Small intestine (tissue), 7 donors: ENCODE results near the gene SLC22A31. TPM values are rescaled to one million over a fixed set of nuclear protein-coding genes. Genes with fewer than 3 reads are reported as not detected.
A peak's percentile ranks its signal among the peaks of the same experiment; 100 is the strongest.

Experiments
- DNase-seq, 2 donors: peaks; one replicate each; pipeline versions ENCODE4 v3.0.0 to v3.0.0-alpha.2; 2013
- FAIRE-seq: peaks from 2 replicates; lab custom pipeline; 2012; peaks lifted over from hg19 to GRCh38; lab: Jason Lieb, UNC
- H3K27ac ChIP-seq, 3 donors: one replicate each; pipeline ENCODE4 v1.5.1; 2013; ENCODE audit warnings: low read length in 2 of 3, mild to moderate bottlenecking in 2 of 3, control low read depth in 1 of 3, inconsistent platforms in 1 of 3, low read depth in 1 of 3, moderate library complexity in 1 of 3
- H3K27me3 ChIP-seq, 3 donors: one replicate each; pipeline ENCODE4 v1.6.1; 2013; ENCODE audit warnings: low read length in 3 of 3, inconsistent platforms in 1 of 3; ENCODE audit not compliant: control insufficient read depth in 3 of 3, insufficient read depth in 3 of 3
- H3K36me3 ChIP-seq, 3 donors: one replicate each; pipeline ENCODE4 v1.6.1; 2013; ENCODE audit warnings: low read length in 3 of 3, inconsistent platforms in 1 of 3, low read depth in 1 of 3, mild to moderate bottlenecking in 1 of 3, moderate library complexity in 1 of 3; ENCODE audit not compliant: control insufficient read depth in 3 of 3, insufficient read depth in 2 of 3
- H3K4me1 ChIP-seq, 3 donors: one replicate each; pipeline ENCODE4 v1.6.1; 2013; ENCODE audit warnings: low read length in 2 of 3, inconsistent platforms in 1 of 3, low read depth in 1 of 3, mild to moderate bottlenecking in 1 of 3, moderate library complexity in 1 of 3; ENCODE audit not compliant: control insufficient read depth in 3 of 3, insufficient read depth in 2 of 3
- H3K4me3 ChIP-seq, 3 donors: one replicate each; pipeline ENCODE4 v1.5.1; 2013; ENCODE audit warnings: low read length in 3 of 3, control low read depth in 1 of 3, inconsistent platforms in 1 of 3, low read depth in 1 of 3, mild to moderate bottlenecking in 1 of 3, moderate library complexity in 1 of 3
- H3K9me3 ChIP-seq, 2 donors: one replicate each; pipeline ENCODE4 v1.6.1; 2013; ENCODE audit warnings: low read depth in 1 of 2, low read length in 1 of 2; ENCODE audit not compliant: control insufficient read depth in 2 of 2, insufficient read depth in 1 of 2
- WGBS, 3 donors: extraction: QIAGEN DNeasy Blood & Tissue Kit; methylation state at CpG; one replicate each; pipeline ENCODE4 v1.1.7; 2013; 5-methylcytosine and 5-hydroxymethylcytosine counted together
- polyA plus RNA-seq, 4 donors: library from polyadenylated mRNA; stranded (reverse) in 3 of 4; unstranded in 1 of 4; fragments of 200-250 nt in 3 of 4; fragments of 120-200 nt in 1 of 4; gene quantifications; one replicate each; pipeline versions ENCODE4 v1.2.1 to v1.2.3, GENCODE V29; 2013
- donor health status: healthy with polysubstance abuse.
- donor health status: control.
- donor health status: control.
- donor health status: Bipolar disorder and iron deficiency.
- donor health status: healthy.

The SLC22A31 gene
- polyA plus RNA-seq, 4 donors: 0.67 to 4.7 (median 1.8) TPM

- H3K9me3 ChIP-seq: no peaks in the 10 kb centered on the region
- no peak overlapping the region for H3K27ac ChIP-seq
- H3K36me3 ChIP-seq: no peaks in the 10 kb centered on the region
- DNase-seq (no peak), FAIRE-seq (no peak)
- no peak overlapping the region for H3K4me3 ChIP-seq
- WGBS, 3 donors: 60 to 77% (median 61%) methylated on average over 13 to 14 of the region's 14 CpGs
- H3K27me3 ChIP-seq: peaks cover 0 to 43% (median 0%) of the 10 kb centered on the region in 3 donors
- peaks cover 0 to 17% (median 2%) of the 10 kb centered on the region in 3 donors for H3K4me1 ChIP-seq
Observed at GRCh38 chr16:89174877-89175276, 25.5 kb downstream of the SLC22A31 start.

GRCh38 chr16:89174055-89174827, 26.1 kb downstream of the SLC22A31 start:
- WGBS, 3 donors: 60 to 68% (median 68%) methylated on average over 23 of the region's 23 CpGs
- H3K9me3 ChIP-seq: no peaks in the 10 kb centered on the region
- H3K27ac ChIP-seq: no peak overlapping the region
- DNase-seq (no peak), FAIRE-seq (no peak)
- no peak overlapping the region for H3K4me3 ChIP-seq
- peaks cover 0 to 17% (median 2%) of the 10 kb centered on the region in 3 donors for H3K4me1 ChIP-seq
- H3K27me3 ChIP-seq: peaks cover 0 to 47% (median 0%) of the 10 kb centered on the region in 3 donors
- H3K36me3 ChIP-seq: no peaks in the 10 kb centered on the region

DNA sequence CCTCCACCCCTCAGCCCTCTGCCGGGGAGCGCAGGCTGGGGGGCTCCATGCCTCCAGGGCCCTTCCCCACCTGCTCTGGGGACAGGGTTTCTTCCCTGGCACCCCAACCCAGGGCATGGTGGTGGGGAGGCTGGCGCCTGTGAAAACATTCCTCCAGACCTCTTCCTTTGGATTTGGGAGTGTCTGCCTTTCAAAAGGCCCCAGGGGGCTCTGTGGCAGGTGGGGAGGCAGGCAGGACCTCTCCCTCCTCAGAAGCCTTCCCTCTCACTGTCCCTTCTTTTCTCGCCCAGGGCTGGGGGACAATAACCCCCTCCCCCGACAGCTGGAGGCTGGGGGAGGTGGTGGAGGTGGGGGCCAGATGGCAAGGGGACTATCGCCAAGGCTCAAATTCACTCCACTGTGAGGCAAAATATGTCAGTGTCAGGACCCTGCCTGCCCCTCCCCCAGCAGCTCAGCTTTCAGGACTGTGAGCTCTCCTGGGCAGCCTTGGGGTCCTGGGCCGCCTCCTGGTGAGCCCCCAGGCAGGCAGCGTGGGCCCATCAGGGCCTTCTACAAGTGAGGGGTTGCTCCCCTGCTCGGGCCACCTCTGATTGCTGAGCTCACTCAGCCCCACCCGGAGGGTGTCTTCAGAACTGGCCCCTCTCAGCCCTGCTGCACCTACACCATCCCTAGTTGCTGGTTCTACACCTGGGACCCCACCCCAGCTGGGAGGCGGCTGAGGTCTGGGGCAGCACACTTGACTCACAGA, 27.0 kb downstream of the SLC22A31 start:
- DNase-seq (no peak), FAIRE-seq (no peak)

DNA sequence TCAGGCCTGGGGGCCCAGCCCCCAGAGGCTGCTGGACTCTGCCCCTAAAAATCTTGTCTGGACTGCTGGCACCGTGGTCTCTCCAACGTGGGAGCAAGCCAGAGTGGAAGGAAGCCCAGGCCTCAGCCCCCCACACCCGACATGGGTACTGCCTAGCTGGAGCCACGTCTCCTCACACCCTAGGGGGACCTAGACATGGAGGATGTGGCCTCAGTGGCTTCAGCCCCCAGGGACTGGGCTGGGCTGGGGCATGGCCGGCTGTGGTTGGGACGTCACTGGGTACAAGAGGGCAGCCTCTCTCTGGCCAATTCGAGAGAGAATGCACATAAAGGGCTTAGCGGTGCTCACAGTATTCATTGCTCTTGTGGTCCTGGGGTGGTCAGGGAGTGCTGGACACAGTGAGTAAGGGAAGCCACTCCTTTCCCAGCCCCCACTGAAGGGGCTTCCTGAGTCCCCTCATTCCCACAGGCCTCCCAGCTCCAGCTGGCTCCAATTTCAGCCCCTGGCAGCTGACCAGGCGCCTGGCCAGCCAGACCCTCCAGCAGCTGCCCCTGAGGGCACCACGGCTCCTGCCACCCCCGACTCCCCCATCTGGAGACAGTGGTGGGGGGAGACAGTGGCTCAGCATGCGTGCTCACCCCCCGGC, 27.7 kb downstream of the SLC22A31 start:
- peaks cover 0 to 52% (median 0%) of the 10 kb centered on the region in 3 donors for H3K27me3 ChIP-seq
- H3K9me3 ChIP-seq: no peaks in the 10 kb centered on the region
- no peak overlapping the region for H3K27ac ChIP-seq
- DNase-seq (no peak), FAIRE-seq (no peak)
- no peaks in the 10 kb centered on the region for H3K36me3 ChIP-seq
- 29 to 53% (median 47%) methylated on average over 13 of the region's 13 CpGs for WGBS, 3 donors
- no peak overlapping the region for H3K4me3 ChIP-seq
- H3K4me1 ChIP-seq: peaks cover 0 to 17% (median 2%) of the 10 kb centered on the region in 3 donors

More for the DNA sequence above, 27.0 kb downstream of the SLC22A31 start:
- H3K9me3 ChIP-seq: no peaks in the 10 kb centered on the region
- 48 to 67% (median 55%) methylated on average over 11 of the region's 11 CpGs for WGBS, 3 donors
- no peaks in the 10 kb centered on the region for H3K36me3 ChIP-seq
- no peak overlapping the region for H3K4me3 ChIP-seq
- H3K4me1 ChIP-seq: peaks cover 0 to 17% (median 2%) of the 10 kb centered on the region in 3 donors
- peaks cover 0 to 49% (median 0%) of the 10 kb centered on the region in 3 donors for H3K27me3 ChIP-seq
- H3K27ac ChIP-seq: no peak overlapping the region

DNA sequence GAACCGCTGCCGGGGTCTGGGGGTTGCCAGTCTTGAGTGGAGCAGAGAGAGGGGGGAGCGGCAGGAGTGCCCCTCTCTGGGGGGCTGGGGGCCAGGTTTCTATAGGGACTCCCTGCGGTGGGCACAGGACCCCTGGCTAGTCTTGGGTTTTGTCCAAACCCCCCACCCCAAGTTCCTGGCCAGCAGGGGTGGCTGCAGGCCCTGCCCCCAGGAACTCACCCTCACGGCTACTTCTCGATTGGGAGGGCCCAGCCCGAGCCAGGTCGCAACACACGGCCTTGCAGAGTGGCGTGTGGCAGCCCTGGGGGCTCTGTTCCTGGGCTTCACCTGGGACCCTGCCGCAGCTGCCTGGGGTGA, 28.2 kb downstream of the SLC22A31 start:
- H3K4me1 ChIP-seq: peaks cover 0 to 20% (median 2%) of the 10 kb centered on the region in 3 donors
- H3K4me3 ChIP-seq: no peak overlapping the region
- peaks cover 0 to 52% (median 0%) of the 10 kb centered on the region in 3 donors for H3K27me3 ChIP-seq
- whole genome bisulfite sequencing, 3 donors: 44 to 76% (median 49%) methylated on average over 5 to 11 of the region's 11 CpGs
- H3K27ac ChIP-seq: no peak overlapping the region
- H3K36me3 ChIP-seq: no peaks in the 10 kb centered on the region
- no peak for DNase-seq
- no peaks in the 10 kb centered on the region for H3K9me3 ChIP-seq
- FAIRE-seq: no peak

- 4 to 6% (median 5%) methylated on average over 54 to 74 of the region's 74 CpGs for WGBS, 3 donors
- FAIRE-seq: no peak
- no peak within 1 kb of the TSS for H3K27ac ChIP-seq
Observed at GRCh38 chr16:89171216-89172170, 28.8 kb downstream of the SLC22A31 start, which contains the start of gene CDH15. TSS of gene CDH15 (plus strand) at chr16:89171748. CDS start at chr16:89171832, 84 bp downstream.

GRCh38 chr16:89170346-89171215, 29.8 kb downstream of the SLC22A31 start:
- WGBS, 3 donors: 4 to 10% (median 4%) methylated on average over 32 to 34 of the region's 34 CpGs
- H3K4me3 ChIP-seq: peak overlapping the region in 1 of 3 donors; percentile 27

More at GRCh38 chr16:89171216-89172170, 28.8 kb downstream of the SLC22A31 start, which contains the start of gene CDH15:
- no peaks in the 10 kb centered on the region for H3K9me3 ChIP-seq
- peak within 1 kb of the TSS in 2 of 3 donors; percentile 7 to 27 for H3K4me3 ChIP-seq
- H3K36me3 ChIP-seq: no peaks in the 10 kb centered on the region
- H3K4me1 ChIP-seq: peaks cover 0 to 22% (median 2%) of the 10 kb centered on the region in 3 donors
- DNase-seq: peak; percentile 96
- peaks cover 0 to 54% (median 0%) of the 10 kb centered on the region in 3 donors for H3K27me3 ChIP-seq

More at GRCh38 chr16:89170346-89171215, 29.8 kb downstream of the SLC22A31 start:
- H3K9me3 ChIP-seq: no peaks in the 10 kb centered on the region
- no peak overlapping the region for H3K27ac ChIP-seq
- DNase-seq: peak; percentile 54 to 69
- H3K4me1 ChIP-seq: peaks cover 0 to 22% (median 2%) of the 10 kb centered on the region in 3 donors
- peaks cover 0 to 54% (median 0%) of the 10 kb centered on the region in 3 donors for H3K27me3 ChIP-seq
- no peak for FAIRE-seq
- no peaks in the 10 kb centered on the region for H3K36me3 ChIP-seq
